H9 (cell line): ENCODE data around the gene TAF8. TPM values are rescaled to one million over a fixed set of nuclear protein-coding genes. Genes with fewer than 3 reads are reported as not detected.

Experiments
- DNase-seq: peaks from one replicate; pipeline ENCODE4 v3.0.0-alpha.2; 2017
- H2AFZ ChIP-seq: one replicate; pipeline ENCODE4 v1.6.1; 2013; ENCODE audit warnings: mild to moderate bottlenecking, low read length, control low read depth, moderate library complexity
- H2AK5ac ChIP-seq: 2 replicates; pipeline ENCODE4 v1.6.1; 2013; ENCODE audit warnings: low read length, control low read depth, mixed read lengths; ENCODE audit not compliant: insufficient read length
- H2BK120ac ChIP-seq: one replicate; pipeline ENCODE4 v1.6.1; 2013; ENCODE audit warnings: low read depth, mild to moderate bottlenecking, low read length, control low read depth, inconsistent platforms; ENCODE audit not compliant: poor library complexity, severe bottlenecking
- H2BK12ac ChIP-seq: 2 replicates; pipeline ENCODE4 v1.6.1; 2013; ENCODE audit warnings: low read length, control low read depth, mixed read lengths, low read depth; ENCODE audit not compliant: insufficient read length
- H2BK15ac ChIP-seq: 2 replicates; pipeline ENCODE4 v1.6.1; 2013; ENCODE audit warnings: low read depth, low read length, control low read depth
- H2BK20ac ChIP-seq: one replicate; pipeline ENCODE4 v1.6.1; 2013; ENCODE audit warnings: low read depth, mild to moderate bottlenecking, low read length, control low read depth, inconsistent platforms; ENCODE audit not compliant: poor library complexity, severe bottlenecking
- H2BK5ac ChIP-seq: 2 replicates; pipeline ENCODE4 v1.6.1; 2013; ENCODE audit warnings: low read length, control low read depth, mixed read lengths; ENCODE audit not compliant: insufficient read length
- H3K14ac ChIP-seq: 2 replicates; pipeline ENCODE4 v1.6.1; 2013; ENCODE audit warnings: low read length, control low read depth; ENCODE audit not compliant: insufficient read depth
- H3K18ac ChIP-seq: 2 replicates; pipeline ENCODE4 v1.6.1; 2013; ENCODE audit warnings: low read depth, mild to moderate bottlenecking, mixed read lengths, low read length, control low read depth; ENCODE audit not compliant: insufficient read length
- H3K23ac ChIP-seq: 2 replicates; pipeline ENCODE4 v1.6.1; 2013; ENCODE audit warnings: low read length, control low read depth, mixed read lengths, low read depth; ENCODE audit not compliant: insufficient read length
- H3K23me2 ChIP-seq: 2 replicates; pipeline ENCODE4 v1.6.1; 2013; ENCODE audit warnings: low read depth, mild to moderate bottlenecking, mixed read lengths, low read length, control low read depth; ENCODE audit not compliant: insufficient read length, poor library complexity, severe bottlenecking
- H3K27ac ChIP-seq: 2 replicates; pipeline ENCODE4 v1.5.1; 2013; ENCODE audit warnings: low read length, control low read depth, mixed read lengths, low read depth; ENCODE audit not compliant: insufficient read length
- H3K27me3 ChIP-seq: 2 replicates; pipeline ENCODE4 v1.6.1; 2013; ENCODE audit warnings: low read length, control low read depth, inconsistent platforms; ENCODE audit not compliant: insufficient read depth
- H3K4ac ChIP-seq: 2 replicates; pipeline ENCODE4 v1.6.1; 2013; ENCODE audit warnings: low read depth, mild to moderate bottlenecking, control low read depth, inconsistent platforms, low read length, moderate library complexity
- H3K4me1 ChIP-seq: 2 replicates; pipeline ENCODE4 v1.6.1; 2013; ENCODE audit warnings: low read length, control low read depth, inconsistent platforms; ENCODE audit not compliant: insufficient read depth
- H3K4me2 ChIP-seq: 2 replicates; pipeline ENCODE4 v1.6.1; 2013; ENCODE audit warnings: low read length, control low read depth, mixed read lengths; ENCODE audit not compliant: insufficient read length, insufficient read depth
- H3K56ac ChIP-seq: 2 replicates; pipeline ENCODE4 v1.6.1; 2013; ENCODE audit warnings: low read depth, mild to moderate bottlenecking, mixed read lengths, low read length, control low read depth; ENCODE audit not compliant: insufficient read length
- H3K79me1 ChIP-seq: 2 replicates; pipeline ENCODE4 v1.6.1; 2013; ENCODE audit warnings: low read depth, mild to moderate bottlenecking, moderate library complexity, low read length, control low read depth, inconsistent platforms; ENCODE audit not compliant: insufficient read depth, poor library complexity, severe bottlenecking
- H3K79me2 ChIP-seq: 2 replicates; pipeline ENCODE4 v1.6.1; 2013; ENCODE audit warnings: low read length, control low read depth, inconsistent platforms; ENCODE audit not compliant: insufficient read depth
- H3K9ac ChIP-seq: 2 replicates; pipeline ENCODE4 v1.6.1; 2013; ENCODE audit warnings: low read length, control low read depth, mixed read lengths; ENCODE audit not compliant: insufficient read length; ENCODE audit errors: extremely low read depth
- H3K9me3 ChIP-seq: one replicate; pipeline ENCODE4 v1.6.1; 2013; ENCODE audit warnings: low read depth, low read length, inconsistent platforms; ENCODE audit not compliant: control insufficient read depth
- H3T11ph ChIP-seq: one replicate; pipeline ENCODE4 v1.6.1; 2013; ENCODE audit warnings: mild to moderate bottlenecking, low read length, control low read depth, inconsistent platforms
- H4K20me1 ChIP-seq: one replicate; pipeline ENCODE4 v1.6.1; 2013; ENCODE audit not compliant: control insufficient read depth, insufficient read length, insufficient read depth
- H4K5ac ChIP-seq: 2 replicates; pipeline ENCODE4 v1.6.1; 2013; ENCODE audit warnings: low read depth, mild to moderate bottlenecking, mixed read lengths, low read length, control low read depth; ENCODE audit not compliant: insufficient read length
- H4K8ac ChIP-seq: replicated peaks from 2 replicates; pipeline ENCODE4 v1.6.1; 2013; ENCODE audit warnings: low read length, control low read depth, mixed read lengths, low read depth; ENCODE audit not compliant: insufficient read length
- H4K91ac ChIP-seq: 2 replicates; pipeline ENCODE4 v1.6.1; 2013; ENCODE audit warnings: low read depth, mild to moderate bottlenecking, moderate library complexity, mixed read lengths, low read length, control low read depth; ENCODE audit not compliant: insufficient read length
- H3K27ac Mint-ChIP-seq, 3 experiments: 2 replicates in 2 of 3; 3 replicates in 1 of 3; pipeline ENCODE4 v1.8.0; 2020 to 2021; ENCODE audit warnings: mixed read lengths in 3 of 3, mild to moderate bottlenecking in 1 of 3, moderate library complexity in 1 of 3
- H3K27me3 Mint-ChIP-seq: 2 replicates; pipeline ENCODE4 v1.8.0; 2021; ENCODE audit warnings: low read depth, mild to moderate bottlenecking, moderate library complexity, mixed read lengths
- H3K36me3 Mint-ChIP-seq, 3 experiments: 2 replicates in 2 of 3; 3 replicates in 1 of 3; pipeline ENCODE4 v1.8.0; 2020 to 2021; ENCODE audit warnings: low read depth in 3 of 3, mixed read lengths in 3 of 3; ENCODE audit not compliant: insufficient read depth in 1 of 3
- H3K4me1 Mint-ChIP-seq, 2 experiments: 2 replicates each; pipeline ENCODE4 v1.8.0; 2020; ENCODE audit warnings: mixed read lengths in 2 of 2
- H3K4me3 Mint-ChIP-seq, 2 experiments: 2 replicates in 1 of 2; 3 replicates in 1 of 2; pipeline ENCODE4 v1.8.0; 2020 to 2021; ENCODE audit warnings: mild to moderate bottlenecking in 2 of 2, mixed read lengths in 2 of 2, moderate library complexity in 1 of 2
- H3K9me3 Mint-ChIP-seq, 2 experiments: 2 replicates in 1 of 2; 3 replicates in 1 of 2; pipeline ENCODE4 v1.8.0; 2020; ENCODE audit warnings: mild to moderate bottlenecking in 2 of 2, mixed read lengths in 2 of 2, moderate library complexity in 1 of 2
- WGBS: extraction: QIAGEN DNeasy Blood & Tissue Kit; methylation state at CpG from one replicate; pipeline ENCODE4 v1.1.7; 2013; ENCODE audit warnings: missing lambda C conversion rate, low lambda C conversion rate, mixed read lengths; ENCODE audit not compliant: insufficient read length; ENCODE audit errors: extremely low coverage; 5-methylcytosine and 5-hydroxymethylcytosine counted together
- total RNA-seq: library from RNA; stranded (reverse); gene quantifications from 2 replicates; pipeline ENCODE4 v1.2.1, GENCODE V29; 2021
- TF ChIP-seq, protein P1 (sequence below): fragments of 200-600 bp; sonication (generic); conservative IDR thresholded peaks from 3 replicates; pipeline ENCODE4 v1.8.0; 2021; ENCODE audit warnings: antibody characterized with exemption, mild to moderate bottlenecking

The TAF8 gene
- total RNA-seq, 1 experiment from 2014 or later: 30.4 TPM

DNA sequence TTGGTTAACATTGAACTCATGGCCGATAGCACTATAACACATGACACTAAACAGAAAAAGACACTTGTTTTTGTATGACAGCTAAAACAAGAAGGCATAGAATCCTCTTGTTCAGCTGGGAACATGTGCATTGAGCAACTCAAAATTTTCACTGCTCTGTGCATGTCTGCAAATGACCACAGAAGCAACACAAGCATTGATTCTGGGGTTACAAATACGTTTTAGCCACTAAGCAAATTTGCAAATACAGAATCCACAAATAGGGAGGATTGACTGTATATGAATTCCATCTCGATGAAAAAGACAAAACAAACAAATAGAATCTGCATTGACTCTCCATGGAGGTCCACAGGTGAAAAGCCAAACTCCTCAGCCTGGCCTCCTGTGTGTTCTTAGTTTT lies 60.4 kb downstream of the TAF8 start:
- Histone ChIP-seq H2AK5ac (no peak overlapping the region), H3K4me2 (no peak overlapping the region), H4K5ac (no peak overlapping the region), H4K20me1 (no peaks in the 10 kb centered on the region), H3K23ac (no peak overlapping the region), H3K27me3 (no peaks in the 10 kb centered on the region), H2BK12ac (no peak overlapping the region), H2BK20ac (no peak overlapping the region), H3T11ph (no peak overlapping the region), H3K27ac (no peak overlapping the region), H4K91ac (no peak overlapping the region), H3K79me1 (peaks cover 5% of the 10 kb centered on the region), H3K56ac (no peak overlapping the region), H3K18ac (no peak overlapping the region), H3K23me2 (no peaks in the 10 kb centered on the region), H3K4ac (no peak overlapping the region), H3K14ac (no peak overlapping the region), H3K79me2 (no peaks in the 10 kb centered on the region), H3K4me1 (no peaks in the 10 kb centered on the region), H2AFZ (no peak overlapping the region), H2BK5ac (no peak overlapping the region), H2BK15ac (no peak overlapping the region), H2BK120ac (no peak overlapping the region), H4K8ac (no peak overlapping the region), H3K9ac (no peak overlapping the region), H3K9me3 (no peaks in the 10 kb centered on the region)
- H3K9me3 Mint-ChIP-seq: no peaks in the 10 kb centered on the region
- H3K27ac Mint-ChIP-seq: no peak overlapping the region
- H3K36me3 Mint-ChIP-seq: peaks cover 23 to 46% (median 42%) of the 10 kb centered on the region in 3 experiments; a peak in 6 of 7 replicates
- TF ChIP-seq, protein P1, sequence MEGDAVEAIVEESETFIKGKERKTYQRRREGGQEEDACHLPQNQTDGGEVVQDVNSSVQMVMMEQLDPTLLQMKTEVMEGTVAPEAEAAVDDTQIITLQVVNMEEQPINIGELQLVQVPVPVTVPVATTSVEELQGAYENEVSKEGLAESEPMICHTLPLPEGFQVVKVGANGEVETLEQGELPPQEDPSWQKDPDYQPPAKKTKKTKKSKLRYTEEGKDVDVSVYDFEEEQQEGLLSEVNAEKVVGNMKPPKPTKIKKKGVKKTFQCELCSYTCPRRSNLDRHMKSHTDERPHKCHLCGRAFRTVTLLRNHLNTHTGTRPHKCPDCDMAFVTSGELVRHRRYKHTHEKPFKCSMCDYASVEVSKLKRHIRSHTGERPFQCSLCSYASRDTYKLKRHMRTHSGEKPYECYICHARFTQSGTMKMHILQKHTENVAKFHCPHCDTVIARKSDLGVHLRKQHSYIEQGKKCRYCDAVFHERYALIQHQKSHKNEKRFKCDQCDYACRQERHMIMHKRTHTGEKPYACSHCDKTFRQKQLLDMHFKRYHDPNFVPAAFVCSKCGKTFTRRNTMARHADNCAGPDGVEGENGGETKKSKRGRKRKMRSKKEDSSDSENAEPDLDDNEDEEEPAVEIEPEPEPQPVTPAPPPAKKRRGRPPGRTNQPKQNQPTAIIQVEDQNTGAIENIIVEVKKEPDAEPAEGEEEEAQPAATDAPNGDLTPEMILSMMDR: no peak
- no CpG with 5 or more reads among the region's 3 CpGs for WGBS
- DNase-seq: no peak
- H3K4me3 Mint-ChIP-seq: no peak overlapping the region
- H3K4me1 Mint-ChIP-seq: peaks cover 0 to 15% of the 10 kb centered on the region in 2 experiments; a peak in 2 of 4 replicates
- H3K27me3 Mint-ChIP-seq: no peaks in the 10 kb centered on the region
